GM23248 (cell line): ENCODE measurements around the gene MYLK3.

Experiments used
- EZH2 ChIP-seq: fragments of 200-600 bp; sonication (generic); IDR thresholded peaks from 2 replicates; pipeline ENCODE4 v1.6.1; 2018; ENCODE audit warnings: antibody characterized with exemption, mild to moderate bottlenecking; ENCODE audit not compliant: insufficient read depth, poor library complexity, severe bottlenecking
- EZH2phosphoT487 ChIP-seq: fragments of 200-600 bp; sonication (generic); IDR thresholded peaks from 2 replicates; pipeline ENCODE4 v1.6.1; 2018; ENCODE audit warnings: antibody characterized with exemption, moderate library complexity, mild to moderate bottlenecking, low read depth; ENCODE audit not compliant: insufficient read depth

DNA sequence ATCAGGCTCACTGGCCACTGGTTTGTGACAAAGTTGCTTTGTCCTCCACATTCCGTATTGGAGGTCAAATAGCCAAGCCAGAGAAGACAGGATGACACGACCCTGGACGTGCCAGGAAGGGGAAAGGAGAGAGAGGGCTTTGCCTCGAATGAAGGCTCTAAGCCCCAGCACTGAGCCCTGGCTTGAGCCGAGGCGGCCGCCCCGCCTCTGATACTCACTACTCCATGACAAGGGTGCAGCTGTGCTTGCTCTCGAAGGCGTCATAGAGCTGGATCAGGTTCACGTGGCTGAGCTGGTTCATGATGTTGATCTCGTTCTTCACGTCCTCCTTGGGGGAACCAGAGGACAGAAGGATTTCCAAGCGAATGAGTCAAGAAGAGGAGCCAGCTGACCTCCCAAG lies 19.3 kb downstream of the MYLK3 start:
- no peak for TF ChIP-seq EZH2
- no peak for TF ChIP-seq EZH2phosphoT487
